HUES64 (cell line): ENCODE measurements around the gene ATRNL1.

ENCODE experiments used
- H3K27ac ChIP-seq: 2 replicates; pipeline ENCODE4 v1.7.0; 2013; ENCODE audit warnings: low read depth, low read length, inconsistent platforms
- H3K27me3 ChIP-seq: 2 replicates; pipeline ENCODE4 v1.6.1; 2013; ENCODE audit warnings: mild to moderate bottlenecking, low read length; ENCODE audit not compliant: insufficient read depth
- H3K36me3 ChIP-seq: 2 replicates; pipeline ENCODE4 v1.6.1; 2013; ENCODE audit warnings: mild to moderate bottlenecking, low read length; ENCODE audit not compliant: insufficient read depth
- H3K4me1 ChIP-seq: 2 replicates; pipeline ENCODE4 v1.6.1; 2013; ENCODE audit warnings: mild to moderate bottlenecking, low read length, moderate library complexity; ENCODE audit not compliant: insufficient read depth
- H3K4me3 ChIP-seq: 2 replicates; pipeline ENCODE4 v1.5.1; 2013; ENCODE audit warnings: mild to moderate bottlenecking, low read length, moderate library complexity
- H3K9ac ChIP-seq: 2 replicates; pipeline ENCODE4 v1.6.1; 2013; ENCODE audit warnings: mild to moderate bottlenecking, low read depth, low read length
- H3K9me3 ChIP-seq: 2 replicates; pipeline ENCODE4 v1.6.1; 2013; ENCODE audit warnings: low read depth, low read length; ENCODE audit not compliant: insufficient read depth
- WGBS: fragments of 150-250, 120-280 bp; methylation state at CpG from one replicate; pipeline ENCODE4 v1.1.7; 2013; ENCODE audit warnings: missing lambda C conversion rate; 5-methylcytosine and 5-hydroxymethylcytosine counted together

Gene ATRNL1

GRCh38 chr10:115935731-115936130, 842.6 kb downstream of the ATRNL1 start:
- 94% methylated on average over 2 of the region's 2 CpGs for WGBS
- Histone ChIP-seq H3K9me3 (no peaks in the 10 kb centered on the region), H3K9ac (no peak overlapping the region), H3K4me1 (peaks cover 7% of the 10 kb centered on the region; the same call in 1 of the 2 replicates), H3K27ac (no peak overlapping the region), H3K4me3 (no peak overlapping the region), H3K27me3 (no peaks in the 10 kb centered on the region), H3K36me3 (no peaks in the 10 kb centered on the region)

- Histone ChIP-seq H3K9me3 (no peaks in the 10 kb centered on the region), H3K36me3 (no peaks in the 10 kb centered on the region), H3K9ac (no peak overlapping the region), H3K4me1 (peaks cover 7% of the 10 kb centered on the region; the same call in 1 of the 2 replicates), H3K27me3 (no peaks in the 10 kb centered on the region), H3K4me3 (no peak overlapping the region), H3K27ac (no peak overlapping the region)
- WGBS, result 96% methylated on average over 8 of the region's 9 CpGs
Observed at GRCh38 chr10:115936926-115937767, 844.0 kb downstream of the ATRNL1 start.

- Histone ChIP-seq H3K4me1 (peaks cover 7% of the 10 kb centered on the region; the same call in 1 of the 2 replicates), H3K27ac (no peak overlapping the region), H3K27me3 (no peaks in the 10 kb centered on the region), H3K9me3 (no peaks in the 10 kb centered on the region), H3K9ac (no peak overlapping the region), H3K36me3 (no peaks in the 10 kb centered on the region), H3K4me3 (no peak overlapping the region)
- 85% methylated on average over 3 of the region's 3 CpGs for WGBS
Observed at GRCh38 chr10:115937768-115938056, 844.5 kb downstream of the ATRNL1 start.

- 96% methylated on average over 6 of the region's 7 CpGs for WGBS
- Histone ChIP-seq H3K27ac (no peak overlapping the region), H3K36me3 (no peaks in the 10 kb centered on the region)
Observed at GRCh38 chr10:115939101-115939854, 846.1 kb downstream of the ATRNL1 start.

GRCh38 chr10:115941361-115941771, 848.2 kb downstream of the ATRNL1 start:
- 93% methylated on average over 3 of the region's 3 CpGs for WGBS
- Histone ChIP-seq H3K27me3 (no peaks in the 10 kb centered on the region), H3K27ac (no peak overlapping the region), H3K9ac (no peak overlapping the region), H3K36me3 (no peaks in the 10 kb centered on the region), H3K4me1 (peaks cover 7% of the 10 kb centered on the region), H3K4me3 (no peak overlapping the region), H3K9me3 (no peaks in the 10 kb centered on the region)

More at GRCh38 chr10:115939101-115939854, 846.1 kb downstream of the ATRNL1 start:
- no peaks in the 10 kb centered on the region for H3K9me3 ChIP-seq
- no peaks in the 10 kb centered on the region for H3K27me3 ChIP-seq
- H3K4me1 ChIP-seq, result peaks cover 7% of the 10 kb centered on the region; the same call in 1 of the 2 replicates
- no peak overlapping the region for H3K9ac ChIP-seq
- no peak overlapping the region for H3K4me3 ChIP-seq

- H3K27ac ChIP-seq, result no peak overlapping the region
Observed at GRCh38 chr10:115942101-115942500, 848.9 kb downstream of the ATRNL1 start.

GRCh38 chr10:115944538-115944937, 851.4 kb downstream of the ATRNL1 start:
- Histone ChIP-seq H3K27me3 (no peaks in the 10 kb centered on the region), H3K27ac (no peak overlapping the region), H3K36me3 (no peaks in the 10 kb centered on the region), H3K4me1 (peaks cover 24% of the 10 kb centered on the region), H3K9ac (no peak overlapping the region), H3K9me3 (no peaks in the 10 kb centered on the region), H3K4me3 (no peak overlapping the region)
- 97% methylated on average over 6 of the region's 6 CpGs for WGBS

More at GRCh38 chr10:115942101-115942500, 848.9 kb downstream of the ATRNL1 start:
- Histone ChIP-seq H3K27me3 (no peaks in the 10 kb centered on the region), H3K9me3 (no peaks in the 10 kb centered on the region), H3K36me3 (no peaks in the 10 kb centered on the region), H3K4me1 (peaks cover 9% of the 10 kb centered on the region), H3K4me3 (no peak overlapping the region), H3K9ac (no peak overlapping the region)
- 97% methylated on average over 4 of the region's 4 CpGs for WGBS

GRCh38 chr10:115945701-115946445, 852.7 kb downstream of the ATRNL1 start:
- 98% methylated on average over 3 of the region's 3 CpGs for WGBS
- H3K9ac ChIP-seq, result no peak overlapping the region
- no peaks in the 10 kb centered on the region for H3K27me3 ChIP-seq
- no peak overlapping the region; the same call in 1 of the 2 replicates for H3K27ac ChIP-seq
- no peaks in the 10 kb centered on the region for H3K36me3 ChIP-seq
- peaks cover 24% of the 10 kb centered on the region for H3K4me1 ChIP-seq
- H3K4me3 ChIP-seq, result no peak overlapping the region
- H3K9me3 ChIP-seq, result no peaks in the 10 kb centered on the region

- Histone ChIP-seq H3K4me1 (peaks cover 24% of the 10 kb centered on the region), H3K27me3 (no peaks in the 10 kb centered on the region), H3K4me3 (no peak overlapping the region), H3K9ac (no peak overlapping the region), H3K27ac (peak overlapping the region; percentile 9; the same call in 1 of the 2 replicates), H3K9me3 (no peaks in the 10 kb centered on the region), H3K36me3 (no peaks in the 10 kb centered on the region)
- WGBS, result 70% methylated on average over 2 of the region's 2 CpGs
Observed at GRCh38 chr10:115947104-115947503, 853.9 kb downstream of the ATRNL1 start.

GRCh38 chr10:115948465-115948864, 855.3 kb downstream of the ATRNL1 start:
- no peaks in the 10 kb centered on the region for H3K9me3 ChIP-seq
- H3K27me3 ChIP-seq, result no peaks in the 10 kb centered on the region
- peaks cover 30% of the 10 kb centered on the region for H3K4me1 ChIP-seq
- H3K27ac ChIP-seq, result no peak overlapping the region
- no CpG with 5 or more reads among the region's 1 CpG for WGBS
- H3K4me3 ChIP-seq, result no peak overlapping the region
- no peak overlapping the region for H3K9ac ChIP-seq
- no peaks in the 10 kb centered on the region for H3K36me3 ChIP-seq
